NCI-H1417 treated with DMSO at 0.1 percent for 48 hours (cell line): ENCODE measurements around the gene PPP1R3F.

ENCODE experiments used
- DNase-seq: peaks from one replicate; lab custom pipeline; 2025; lab: John Stamatoyannopoulos, UW

PPP1R3F gene

GRCh38 chrX:49249071-49249470, 20.5 kb upstream of the PPP1R3F start:
- no peak for DNase-seq

- no peak for DNase-seq
Observed at GRCh38 chrX:49249616-49250015, 20.0 kb upstream of the PPP1R3F start.

GRCh38 chrX:49250066-49250465, 19.5 kb upstream of the PPP1R3F start:
- no peak for DNase-seq

- no peak for DNase-seq
Observed at GRCh38 chrX:49250578-49250977, 19.0 kb upstream of the PPP1R3F start.

- no peak for DNase-seq
Observed at GRCh38 chrX:49251325-49251724, 18.3 kb upstream of the PPP1R3F start.

GRCh38 chrX:49254639-49255038, 15.0 kb upstream of the PPP1R3F start:
- no peak for DNase-seq

- DNase-seq, result no peak
Observed at GRCh38 chrX:49256268-49256995, 13.2 kb upstream of the PPP1R3F start.

- DNase-seq, result no peak
Observed at GRCh38 chrX:49257074-49257790, 12.4 kb upstream of the PPP1R3F start.

- DNase-seq, result no peak
Observed at GRCh38 chrX:49257846-49258748, 11.5 kb upstream of the PPP1R3F start.

- DNase-seq, result no peak
Observed at GRCh38 chrX:49258749-49259124, 10.9 kb upstream of the PPP1R3F start.

- no peak for DNase-seq
Observed at GRCh38 chrX:49260221-49260985, 9.2 kb upstream of the PPP1R3F start.

- no peak for DNase-seq
Observed at GRCh38 chrX:49262603-49263002, 7.0 kb upstream of the PPP1R3F start.

GRCh38 chrX:49263631-49264030, 6.0 kb upstream of the PPP1R3F start:
- DNase-seq, result no peak

- no peak for DNase-seq
Observed at GRCh38 chrX:49264460-49264859, 5.1 kb upstream of the PPP1R3F start, which contains the start of gene FOXP3. TSS of gene FOXP3 (minus strand) at chrX:49264710. CDS start at chrX:49258505, 6,205 bp downstream.

GRCh38 chrX:49266523-49267445, 2.8 kb upstream of the PPP1R3F start:
- DNase-seq, result no peak

- no peak for DNase-seq
Observed at GRCh38 chrX:49268702-49269009, 937 bp upstream of the PPP1R3F start.

GRCh38 chrX:49269010-49269766, 405 bp upstream of the PPP1R3F start:
- DNase-seq, result peak; percentile 94

- DNase-seq, result no peak
Observed at GRCh38 chrX:49270249-49270921, 792 bp downstream of the PPP1R3F start.

- DNase-seq, result no peak
Observed at GRCh38 chrX:49271341-49271740, 1.7 kb downstream of the PPP1R3F start.
